GM12878 (cell line): ENCODE data around the gene GCNT4. TPM values are rescaled to one million over a fixed set of nuclear protein-coding genes. Genes with fewer than 3 reads are reported as not detected.

Experiments
- ATAC-seq: fragments of 200-7000 bp; cut with Tn5 transposase; 3 replicates; pipeline ENCODE4 v1.9.1; 2020; ENCODE audit warnings: mild to moderate bottlenecking, moderate library complexity
- BruUV-seq: library from RNA; stranded (reverse); fragments of 400-500 nt; replicated peaks from 2 replicates; lab custom pipeline; 2021; lab: Mats Ljungman, UMichigan
- CTCF ChIA-PET: fragments of 300-600 bp; sonication (Branson Sonifier 250); formaldehyde crosslinking; extraction: SDS; loops from one replicate; lab custom pipeline; 2021; ENCODE audit warnings: inconsistent platforms; lab: Yijun Ruan, JAX
- POLR2A ChIA-PET: fragments of 350-600 bp; formaldehyde crosslinking; extraction: SDS; loops from one replicate; lab custom pipeline; 2021; ENCODE audit warnings: inconsistent platforms; lab: Charles Lee
- RAD21 ChIA-PET: fragments of 300-600 bp; sonication (Branson Sonifier 250); formaldehyde crosslinking; loops from one replicate; lab custom pipeline; 2023; ENCODE audit warnings: antibody characterized with exemption; ENCODE audit not compliant: unreplicated experiment; lab: Charles Lee
- SMC1A ChIA-PET: fragments of 300-600 bp; sonication (Branson Sonifier 250); formaldehyde crosslinking; loops from one replicate; lab custom pipeline; 2023; ENCODE audit not compliant: unreplicated experiment, uncharacterized antibody; lab: Charles Lee
- DNase-seq: peaks from one replicate; pipeline ENCODE4 v3.0.0-alpha.2; 2011; ENCODE audit warnings: low read depth, low spot score
- FAIRE-seq: peaks from 3 replicates; lab custom pipeline; 2011; peaks lifted over from hg19 to GRCh38; lab: Jason Lieb, UNC
- H2AFZ ChIP-seq: 2 replicates; pipeline ENCODE4 v1.6.0; 2011; ENCODE audit warnings: low read depth, low read length, control low read depth; ENCODE audit not compliant: control insufficient read depth
- H3K27ac ChIP-seq: 2 replicates; pipeline ENCODE4 v1.5.1; 2011; ENCODE audit warnings: control low read depth; ENCODE audit not compliant: control insufficient read depth, insufficient read depth
- H3K27me3 ChIP-seq, 2 experiments: replicated peaks in 1 of 2; 2 replicates each; pipeline versions ENCODE4 v1.6.0 to v1.6.1; 2011; ENCODE audit warnings: low read length in 1 of 2; ENCODE audit not compliant: control insufficient read depth in 2 of 2, insufficient read depth in 2 of 2
- H3K36me3 ChIP-seq, 2 experiments: 2 replicates each; pipeline ENCODE4 v1.5.1; 2011; ENCODE audit warnings: low read length in 1 of 2; ENCODE audit not compliant: control insufficient read depth in 2 of 2, insufficient read depth in 2 of 2
- H3K4me1 ChIP-seq: 2 replicates; pipeline ENCODE4 v1.6.1; 2011; ENCODE audit warnings: mild to moderate bottlenecking, low read length, moderate library complexity, mixed read lengths; ENCODE audit not compliant: control insufficient read depth, insufficient read depth
- H3K4me2 ChIP-seq: 2 replicates; pipeline ENCODE4 v1.6.0; 2011; ENCODE audit warnings: control low read depth; ENCODE audit not compliant: control insufficient read depth, insufficient read depth
- H3K4me3 ChIP-seq: fragments of 200-600 bp; sonication (generic); 2 replicates; pipeline ENCODE4 v1.5.1; 2016
- H3K79me2 ChIP-seq: 2 replicates; pipeline ENCODE4 v1.6.0; 2011; ENCODE audit warnings: low read length; ENCODE audit not compliant: control insufficient read depth, insufficient read depth
- H3K9ac ChIP-seq: 2 replicates; pipeline ENCODE4 v1.8.0; 2011; ENCODE audit warnings: low read length, control low read depth, mixed read lengths; ENCODE audit not compliant: control insufficient read depth, insufficient read depth
- H3K9me3 ChIP-seq: replicated peaks from 3 replicates; pipeline ENCODE4 v1.5.1; 2011; ENCODE audit warnings: mild to moderate bottlenecking, low read length; ENCODE audit not compliant: control insufficient read depth, insufficient read depth
- H4K20me1 ChIP-seq: 2 replicates; pipeline ENCODE4 v1.6.0; 2011; ENCODE audit not compliant: control insufficient read depth, insufficient read depth
- ASH2L ChIP-seq: fragments of 300-600, 200-600 bp; sonication (generic); IDR thresholded peaks from 2 replicates; pipeline ENCODE4 v1.6.1; 2017; ENCODE audit warnings: low read depth, mild to moderate bottlenecking, borderline replicate concordance
- PAX8 ChIP-seq: fragments of 450-650 bp; IDR thresholded peaks from 2 replicates; pipeline ENCODE4 v1.6.1; 2017; ENCODE audit warnings: mild to moderate bottlenecking, moderate library complexity
- RAD51 ChIP-seq: fragments of 450-650 bp; IDR thresholded peaks from 2 replicates; pipeline ENCODE4 v1.6.1; 2016; ENCODE audit warnings: moderate library complexity, mild to moderate bottlenecking, inconsistent platforms
- SP1 ChIP-seq: IDR thresholded peaks from one replicate; pipeline ENCODE4 v1.6.1; 2011; ENCODE audit warnings: low read depth, low read length
- ZNF24 ChIP-seq: fragments of 450-650 bp; IDR thresholded peaks from 2 replicates; pipeline ENCODE4 v1.6.1; 2017; ENCODE audit warnings: antibody characterized with exemption, mild to moderate bottlenecking
- ZNF687 ChIP-seq: fragments of 450-650 bp; IDR thresholded peaks from 2 replicates; pipeline ENCODE4 v1.6.1; 2017; ENCODE audit warnings: mild to moderate bottlenecking, moderate library complexity
- ZSCAN29 ChIP-seq: fragments of 450-650 bp; IDR thresholded peaks from 2 replicates; pipeline ENCODE4 v1.6.1; 2017; ENCODE audit warnings: mild to moderate bottlenecking, moderate library complexity
- WGBS: methylation state at CpG from one replicate; pipeline ENCODE4 v1.1.6; 2016; ENCODE audit warnings: low lambda C conversion rate; ENCODE audit not compliant: insufficient replicate concordance, insufficient coverage; ENCODE audit errors: missing lambda C conversion rate; 5-methylcytosine and 5-hydroxymethylcytosine counted together
- in situ Hi-C: fragments of 300-500 bp; cut with MboI; formaldehyde crosslinking; loops from 9 replicates; pipeline ENCODE4 v1.14.3; 2018; ENCODE audit warnings: mixed read lengths
- intact Hi-C: fragments of 100-400 bp; cut with micrococcal nuclease; formaldehyde crosslinking; loops from one replicate; pipeline ENCODE4 v1.14.2; 2022; ENCODE audit not compliant: unreplicated experiment
- polyA plus RNA-seq, 11 experiments: library from polyadenylated mRNA; depleted of rRNA in 4 of 11; unstranded in 6 of 11; stranded (reverse) in 5 of 11; fragments of >200 nt; fragmentation: Nextera tagmentation in 4 of 11; fragmentation: Illumina TruSeq in 1 of 11; extraction: Ambion mirVana in 4 of 11; extraction: Trizol in 1 of 11; gene quantifications; 1 replicate in 1 of 11; 2 replicates in 10 of 11; pipeline versions ENCODE4 v1.2.1 to v1.2.3, GENCODE V29; 2011 to 2016; ENCODE audit warnings: inconsistent platforms in 2 of 11, missing spikeins in 2 of 11, low read depth in 1 of 11
- small RNA-seq: library from RNA; depleted of rRNA; stranded (forward); fragments of <200 nt; gene quantifications from one replicate; pipeline ENCODE3, GENCODE V24; 2014
- total RNA-seq, 4 experiments: library from RNA; depleted of rRNA in 3 of 4; stranded (reverse); fragments of >200 nt in 3 of 4; fragmentation: Illumina TruSeq in 1 of 4; extraction: Trizol in 1 of 4; gene quantifications; 2 replicates each; pipeline versions ENCODE4 v1.2.1 to v1.2.3, GENCODE V29; 2013 to 2021

The GCNT4 gene
- total and polyA plus RNA-seq, 10 of the 15 experiments (the other 5 are each of a cell fraction or from before 2014, with no cell fraction given): 0.03 to 0.04 TPM; not detected in 8

- 50% methylated on average over 1 of the region's 1 CpG for WGBS
Measured at GRCh38 chr5:75005561-75005960, 46.8 kb downstream of the GCNT4 start.

More at GRCh38 chr5:75005561-75005960, 46.8 kb downstream of the GCNT4 start:
- BruUV-seq: no TSS peak
- no peak for DNase-seq
- ATAC-seq: no peak
- Histone ChIP-seq H3K4me1 (no peaks in the 10 kb centered on the region), H3K9me3 (peaks cover 3% of the 10 kb centered on the region; the same call in 1 of the 3 replicates), H3K9ac (no peak overlapping the region), H2AFZ (no peak overlapping the region), H3K36me3 (no peaks in the 10 kb centered on the region), H3K27me3 (no peaks in the 10 kb centered on the region; a peak in 1 of 4 replicates), H3K79me2 (no peaks in the 10 kb centered on the region), H3K27ac (no peak overlapping the region), H4K20me1 (no peaks in the 10 kb centered on the region)
- ChIA-PET SMC1A (no interaction called here), POLR2A (no interaction called here), CTCF (no interaction called here), RAD21 (no interaction called here)
- no peak for FAIRE-seq
- intact Hi-C loops: no loop called here
- in situ Hi-C loops: no loop called here
- TF ChIP-seq ASH2L (no peak), ZSCAN29 (no peak), SP1 (no peak), ZNF687 (no peak), PAX8 (no peak), ZNF24 (no peak), RAD51 (no peak)
- TF ChIP-seq, all 136 proteins: peak for 0
- no peak overlapping the region for H3K4me2 ChIP-seq
- no peak overlapping the region for H3K4me3 ChIP-seq

Small RNA genes lying within 50 kb of the gene (small RNA-seq; reads per million reads assigned to genes)
- gene AC093259.1: not detected

Other genes with a start within 250 kb of the GCNT4 start
- 4.9 and 6.5 TPM in 2 replicates for gene FAM169A, start 186.2 kb downstream of the GCNT4 start, total RNA-seq (2014; rRNA removed)
- 4.7 and 5.2 TPM in 2 replicates for gene FAM169A, start 186.2 kb downstream of the GCNT4 start, total RNA-seq (2014; rRNA removed; fragmentation: Illumina TruSeq; extraction: Trizol)
- 4.1 and 4.5 TPM in 2 replicates for gene FAM169A, start 186.2 kb downstream of the GCNT4 start, total RNA-seq (2021)
- gene FAM169A, start 186.2 kb downstream of the GCNT4 start, polyA plus RNA-seq (2011; rRNA removed): 15.4 and 25.9 TPM in 2 replicates
- gene FAM169A, start 186.2 kb downstream of the GCNT4 start, polyA plus RNA-seq (2014; fragmentation: Illumina TruSeq; extraction: Trizol): 3.4 and 4.6 TPM in 2 replicates
- gene FAM169A, start 186.2 kb downstream of the GCNT4 start, polyA plus RNA-seq (2014; fragmentation: Nextera tagmentation; extraction: Ambion mirVana): under 1 TPM; 0.37 to 0.46 TPM
- gene FAM169A, start 186.2 kb downstream of the GCNT4 start, polyA plus RNA-seq (2014; rRNA removed): 1.7 and 4.8 TPM in 2 replicates
- gene FAM169A, start 186.2 kb downstream of the GCNT4 start, polyA plus RNA-seq (2016; fragmentation: Nextera tagmentation; extraction: Ambion mirVana): 1 to 10 TPM; 4.9 to 5.9 TPM
- gene ANKRD31, start 184.3 kb upstream of the GCNT4 start, total RNA-seq (2014; rRNA removed): under 0.01 and 0.05 TPM in 2 replicates
- 0.05 and 0.09 TPM in 2 replicates for gene ANKRD31, start 184.3 kb upstream of the GCNT4 start, total RNA-seq (2014; rRNA removed; fragmentation: Illumina TruSeq; extraction: Trizol)
- not detected in 2 replicates for gene ANKRD31, start 184.3 kb upstream of the GCNT4 start, total RNA-seq (2021)
- 0.05 and 0.12 TPM in 2 replicates for gene ANKRD31, start 184.3 kb upstream of the GCNT4 start, polyA plus RNA-seq (2011; rRNA removed)
- 0.03 TPM in 1 of 2 replicates, not detected in the other for gene ANKRD31, start 184.3 kb upstream of the GCNT4 start, polyA plus RNA-seq (2014; fragmentation: Illumina TruSeq; extraction: Trizol)
- gene ANKRD31, start 184.3 kb upstream of the GCNT4 start, polyA plus RNA-seq (2014; fragmentation: Nextera tagmentation; extraction: Ambion mirVana): under 1 TPM in 1 of 2 experiments, not detected in 1; 0.02 TPM
- 0.03 TPM in 1 of 2 replicates, not detected in the other for gene ANKRD31, start 184.3 kb upstream of the GCNT4 start, polyA plus RNA-seq (2014; rRNA removed)
- gene ANKRD31, start 184.3 kb upstream of the GCNT4 start, polyA plus RNA-seq (2016; fragmentation: Nextera tagmentation; extraction: Ambion mirVana): under 1 TPM; 0.04 to 0.10 TPM